ENCODE results near the gene UGT1A9. TPM values are rescaled to one million over a fixed set of nuclear protein-coding genes. Genes with fewer than 3 reads are reported as not detected.

The UGT1A9 gene
- total RNA-seq: not detected in 2 replicates

DNA sequence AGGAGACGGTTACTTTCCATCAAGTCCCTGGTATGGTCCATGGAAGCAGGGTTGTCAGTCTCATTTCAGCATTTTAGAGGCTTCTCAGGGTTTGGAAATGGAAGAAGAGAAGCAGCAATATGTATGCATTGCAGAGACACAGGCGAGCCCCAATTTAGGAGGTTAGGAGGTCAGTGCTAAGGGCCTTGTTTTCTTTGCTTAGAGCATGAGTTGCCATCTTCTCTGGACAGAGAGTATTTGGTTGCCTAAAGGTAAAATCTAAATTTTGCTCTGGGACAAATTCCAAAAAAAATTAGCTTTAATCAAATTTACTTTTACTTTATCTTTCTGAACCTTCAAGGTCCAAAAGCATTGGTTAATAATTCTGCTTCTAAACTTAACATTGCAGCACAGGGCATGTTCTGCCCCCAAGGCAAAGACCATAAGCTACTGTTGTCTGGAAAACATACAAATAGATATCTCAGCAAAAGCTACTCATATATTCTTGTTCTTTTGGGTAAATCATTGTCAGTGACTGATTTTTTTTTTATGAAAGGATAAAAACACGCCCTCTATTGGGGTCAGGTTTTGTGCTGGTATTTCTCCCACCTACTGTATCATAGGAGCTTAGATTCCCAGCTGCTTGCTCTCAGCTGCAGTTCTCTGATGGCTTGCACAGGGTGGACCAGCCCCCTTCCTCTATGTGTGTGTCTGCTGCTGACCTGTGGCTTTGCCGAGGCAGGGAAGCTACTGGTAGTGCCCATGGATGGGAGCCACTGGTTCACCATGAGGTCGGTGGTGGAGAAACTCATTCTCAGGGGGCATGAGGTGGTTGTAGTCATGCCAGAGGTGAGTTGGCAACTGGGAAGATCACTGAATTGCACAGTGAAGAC is at the start of gene UGT1A9:
UGT1A9 (plus strand) TSS at position 609 of the 872 bp plus-strand sequence; CDS start at position 646, 37 bp downstream.

DNA sequence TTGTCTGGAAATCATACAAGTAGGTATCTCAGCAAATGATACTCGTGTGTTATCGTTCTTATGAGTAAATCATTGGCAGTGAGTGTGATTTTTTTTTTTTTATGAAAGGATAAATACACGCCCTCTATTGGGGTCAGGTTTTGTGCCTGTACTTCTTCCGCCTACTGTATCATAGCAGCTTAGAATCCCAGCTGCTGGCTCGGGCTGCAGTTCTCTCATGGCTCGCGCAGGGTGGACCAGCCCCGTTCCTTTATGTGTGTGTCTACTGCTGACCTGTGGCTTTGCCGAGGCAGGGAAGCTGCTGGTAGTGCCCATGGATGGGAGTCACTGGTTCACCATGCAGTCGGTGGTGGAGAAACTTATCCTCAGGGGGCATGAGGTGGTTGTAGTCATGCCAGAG is 35.4 kb upstream of the UGT1A9 start, which contains the start of gene UGT1A10:
UGT1A10 (plus strand) TSS at position 143 of the 400 bp plus-strand sequence; CDS start at position 218, 75 bp downstream.

DNA sequence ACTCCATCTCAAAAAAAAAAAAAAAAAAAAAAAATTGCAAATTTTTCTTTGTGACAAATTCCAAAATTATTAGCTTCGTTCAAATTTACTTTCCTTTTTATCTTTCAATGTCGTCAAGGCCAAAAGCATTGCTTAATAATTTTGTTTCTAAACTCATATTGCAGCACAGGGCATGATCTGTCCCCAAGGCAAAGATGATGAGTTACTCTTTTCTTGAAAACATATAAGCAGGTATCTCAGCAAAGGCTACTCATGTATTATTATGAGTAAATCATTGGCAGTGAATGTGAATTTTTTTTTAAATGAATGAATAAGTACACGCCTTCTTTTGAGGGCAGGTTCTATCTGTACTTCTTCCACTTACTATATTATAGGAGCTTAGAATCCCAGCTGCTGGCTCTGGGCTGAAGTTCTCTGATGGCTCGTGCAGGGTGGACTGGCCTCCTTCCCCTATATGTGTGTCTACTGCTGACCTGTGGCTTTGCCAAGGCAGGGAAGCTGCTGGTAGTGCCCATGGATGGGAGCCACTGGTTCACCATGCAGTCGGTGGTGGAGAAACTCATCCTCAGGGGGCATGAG is 9.9 kb downstream of the UGT1A9 start, which contains the start of gene UGT1A7:
UGT1A7 (plus strand) TSS at position 381 of the 579 bp plus-strand sequence; CDS start at position 418, 37 bp downstream.

DNA sequence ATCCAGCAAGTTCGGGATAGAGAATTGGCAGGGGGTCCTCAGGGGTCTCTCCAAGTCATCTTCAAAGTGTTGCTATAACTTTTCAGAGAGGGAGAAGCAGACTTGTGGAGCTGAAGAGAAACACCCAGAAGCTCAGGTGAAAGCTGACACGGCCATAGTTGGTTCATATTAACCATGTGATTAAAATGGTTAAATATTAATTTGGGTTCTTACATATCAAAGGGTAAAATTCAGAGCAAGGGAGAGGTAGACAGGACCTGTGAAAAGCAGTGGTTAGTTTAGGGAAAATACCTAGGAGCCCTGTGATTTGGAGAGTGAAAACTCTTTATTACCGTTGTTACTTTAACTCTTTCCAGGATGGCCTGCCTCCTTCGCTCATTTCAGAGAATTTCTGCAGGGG is 20.9 kb downstream of the UGT1A9 start, which contains the start of gene UGT1A6:
UGT1A6 (plus strand) TSS at position 243 of the 400 bp plus-strand sequence; CDS start at position 358, 115 bp downstream.

DNA sequence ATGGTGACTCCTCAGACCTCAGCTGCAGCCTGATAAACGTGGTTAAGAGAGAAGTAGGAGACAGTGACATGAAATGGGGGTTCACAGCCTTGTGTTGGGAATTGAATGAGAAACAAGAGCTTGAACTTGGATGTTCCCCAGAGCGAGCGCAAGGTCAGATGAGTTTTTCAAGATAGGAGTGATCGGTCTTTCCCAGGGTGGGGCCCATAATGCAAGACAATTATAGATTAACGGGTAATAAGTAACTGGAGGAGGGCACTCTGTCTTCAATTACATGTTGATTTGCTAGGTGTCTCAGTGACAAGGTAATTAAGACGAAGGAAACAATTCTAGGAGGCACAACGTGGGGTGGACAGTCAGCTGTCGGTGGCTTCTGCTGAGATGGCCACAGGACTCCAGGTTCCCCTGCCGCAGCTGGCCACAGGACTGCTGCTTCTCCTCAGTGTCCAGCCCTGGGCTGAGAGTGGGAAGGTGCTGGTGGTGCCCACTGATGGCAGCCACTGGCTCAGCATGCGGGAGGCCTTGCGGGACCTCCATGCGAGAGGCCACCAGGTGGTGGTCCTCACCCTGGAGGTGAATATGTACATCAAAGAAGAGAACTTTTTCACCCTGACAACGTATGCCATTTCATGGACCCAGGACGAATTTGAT is 41.0 kb downstream of the UGT1A9 start, which contains the start of gene UGT1A5:
UGT1A5 (plus strand) TSS at position 297 of the 651 bp plus-strand sequence; CDS start at position 382, 85 bp downstream.

DNA sequence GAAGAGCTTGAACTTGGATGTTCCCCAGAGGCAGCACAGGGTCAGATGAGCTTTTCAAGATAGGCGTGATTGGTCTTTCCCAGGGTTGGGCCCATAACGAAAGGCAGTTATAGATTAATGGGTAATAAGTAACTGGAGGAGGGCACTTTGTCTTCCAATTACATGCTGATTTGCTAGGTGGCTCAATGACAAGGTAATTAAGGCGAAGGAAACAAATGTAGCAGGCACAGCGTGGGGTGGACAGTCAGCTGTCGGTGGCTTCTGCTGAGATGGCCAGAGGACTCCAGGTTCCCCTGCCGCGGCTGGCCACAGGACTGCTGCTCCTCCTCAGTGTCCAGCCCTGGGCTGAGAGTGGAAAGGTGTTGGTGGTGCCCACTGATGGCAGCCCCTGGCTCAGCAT is 46.9 kb downstream of the UGT1A9 start, which contains the start of gene UGT1A4:
UGT1A4 (plus strand) TSS at position 185 of the 400 bp plus-strand sequence; CDS start at position 270, 85 bp downstream.

DNA sequence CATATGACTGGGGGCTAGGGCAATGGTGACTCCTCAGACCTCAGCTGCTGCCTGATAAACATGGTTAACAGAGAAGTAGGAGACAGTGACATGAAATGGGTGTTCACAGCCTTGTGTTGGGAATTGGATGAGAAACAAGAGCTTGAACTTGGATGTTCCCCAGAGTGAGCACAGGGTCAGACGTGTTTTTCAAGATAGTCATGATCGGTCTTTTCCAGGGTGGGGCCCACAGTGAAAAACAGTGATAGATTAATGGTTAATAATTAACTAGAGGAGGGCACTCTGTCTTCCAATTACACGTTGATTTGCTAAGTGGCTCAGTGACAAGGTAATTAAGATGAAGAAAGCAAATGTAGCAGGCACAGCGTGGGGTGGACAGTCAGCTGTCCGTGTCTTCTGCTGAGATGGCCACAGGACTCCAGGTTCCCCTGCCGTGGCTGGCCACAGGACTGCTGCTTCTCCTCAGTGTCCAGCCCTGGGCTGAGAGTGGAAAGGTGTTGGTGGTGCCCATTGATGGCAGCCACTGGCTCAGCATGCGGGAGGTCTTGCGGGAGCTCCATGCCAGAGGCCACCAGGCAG is 57.1 kb downstream of the UGT1A9 start, which contains the start of gene UGT1A3:
UGT1A3 (plus strand) TSS at position 320 of the 579 bp plus-strand sequence; CDS start at position 405, 85 bp downstream.

DNA sequence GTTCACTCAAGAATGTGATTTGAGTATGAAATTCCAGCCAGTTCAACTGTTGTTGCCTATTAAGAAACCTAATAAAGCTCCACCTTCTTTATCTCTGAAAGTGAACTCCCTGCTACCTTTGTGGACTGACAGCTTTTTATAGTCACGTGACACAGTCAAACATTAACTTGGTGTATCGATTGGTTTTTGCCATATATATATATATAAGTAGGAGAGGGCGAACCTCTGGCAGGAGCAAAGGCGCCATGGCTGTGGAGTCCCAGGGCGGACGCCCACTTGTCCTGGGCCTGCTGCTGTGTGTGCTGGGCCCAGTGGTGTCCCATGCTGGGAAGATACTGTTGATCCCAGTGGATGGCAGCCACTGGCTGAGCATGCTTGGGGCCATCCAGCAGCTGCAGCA is 88.3 kb downstream of the UGT1A9 start, which contains the start of gene UGT1A1:
UGT1A1 (plus strand) TSS at position 228 of the 400 bp plus-strand sequence; CDS start at position 246, 18 bp downstream.

DNA sequence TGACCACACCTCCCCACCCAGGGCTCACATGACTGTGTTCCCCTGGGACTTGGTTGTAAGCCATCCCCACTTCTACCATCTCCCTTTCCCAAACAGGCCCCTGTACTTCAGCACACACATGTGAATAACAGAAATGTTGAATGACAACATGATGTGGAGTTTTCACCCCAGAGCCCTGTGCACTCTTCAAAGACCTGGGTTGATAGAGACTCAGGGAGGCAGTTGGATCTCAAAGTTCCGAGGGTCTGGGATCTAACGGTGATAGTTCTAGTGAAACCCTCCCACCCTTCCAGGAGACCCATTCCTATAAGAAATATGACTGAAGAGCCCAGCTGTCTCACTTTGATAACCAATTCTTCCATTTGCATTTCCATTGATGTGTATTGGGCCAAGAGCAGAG is 106.3 kb downstream of the UGT1A9 start, which contains the start of gene MROH2A:
MROH2A (plus strand) TSS at position 301 of the 400 bp plus-strand sequence. CDS start 1,029 bp downstream, outside the sequence.

Other genes with a start within 250 kb of the UGT1A9 start
- 16.6 and 24.1 TPM in 2 replicates for gene USP40, start 105.1 kb upstream of the UGT1A9 start, total RNA-seq
- not detected in 2 replicates for gene UGT1A8, start 54.3 kb upstream of the UGT1A9 start, total RNA-seq
- gene UGT1A10, start 35.5 kb upstream of the UGT1A9 start, total RNA-seq: not detected in 2 replicates
- gene UGT1A7, start 10.0 kb downstream of the UGT1A9 start, total RNA-seq: not detected in 2 replicates
- not detected in 2 replicates for gene UGT1A6, start 21.0 kb downstream of the UGT1A9 start, total RNA-seq
- gene UGT1A5, start 41.0 kb downstream of the UGT1A9 start, total RNA-seq: not detected in 2 replicates
- gene UGT1A4, start 46.8 kb downstream of the UGT1A9 start, total RNA-seq: not detected in 2 replicates
- gene UGT1A3, start 57.1 kb downstream of the UGT1A9 start, total RNA-seq: not detected in 2 replicates
- gene UGT1A1, start 88.4 kb downstream of the UGT1A9 start, total RNA-seq: not detected in 2 replicates
- gene MROH2A, start 106.4 kb downstream of the UGT1A9 start, total RNA-seq: not detected in 2 replicates
- gene HJURP, start 182.6 kb downstream of the UGT1A9 start, total RNA-seq: 7.9 and 19.0 TPM in 2 replicates
- gene TRPM8, start 245.5 kb downstream of the UGT1A9 start, total RNA-seq: not detected in 2 replicates

Data from endothelial cell of coronary artery (primary cell).